GM18909 (cell line): ENCODE measurements around the gene INPP4B.
"Not testable (repeated sequence)": the region's sequence is repeated elsewhere in the genome, so short reads cannot be mapped to it uniquely, and the experiment has no call there.

Source experiments
- ATAC-seq: cut with Tn5 transposase; IDR thresholded peaks from one replicate; pipeline ENCODE4 v1.9.1; 2021; ENCODE audit warnings: mild to moderate bottlenecking; ENCODE audit not compliant: unreplicated experiment, poor library complexity

Gene INPP4B

DNA sequence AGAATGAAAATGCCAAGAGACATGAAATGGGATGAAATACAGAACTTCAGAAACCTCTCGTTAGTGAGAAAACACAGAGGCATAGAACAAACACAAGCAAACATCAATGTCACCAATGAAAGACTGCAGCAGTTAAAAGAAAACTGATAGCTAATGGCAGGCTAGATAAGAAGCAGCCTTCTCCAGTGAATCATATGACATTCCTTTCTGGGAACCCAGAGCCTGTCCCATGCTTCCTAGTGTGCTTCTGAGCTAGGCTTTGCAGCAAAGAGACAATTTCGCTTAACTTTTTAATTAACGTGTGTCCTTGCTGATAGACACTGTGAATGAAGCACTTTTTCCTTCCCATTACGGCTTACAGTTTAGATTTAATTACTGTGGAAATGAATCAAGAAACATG, 765.1 kb downstream of the INPP4B start:
- no peak for ATAC-seq

GRCh38 chr4:142079959-142080358, 766.1 kb downstream of the INPP4B start:
- no peak for ATAC-seq

DNA sequence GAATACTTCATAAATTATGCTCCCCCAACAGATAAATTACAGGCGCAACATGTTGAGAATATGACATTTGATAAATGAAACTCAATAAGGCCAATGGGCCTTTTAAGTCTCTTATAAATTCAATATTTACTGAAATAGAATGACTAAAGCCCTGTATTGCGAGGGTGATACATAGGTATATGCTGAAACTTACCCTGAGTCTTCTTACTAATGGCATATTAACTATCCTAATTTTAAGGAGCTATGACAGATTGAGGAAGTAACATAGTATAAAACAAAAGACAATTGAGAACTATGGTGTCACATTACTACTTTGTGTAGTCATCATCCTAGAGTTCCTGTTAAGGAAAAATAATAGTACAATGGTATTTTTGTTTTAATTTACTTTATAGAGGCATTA, 769.1 kb downstream of the INPP4B start:
- ATAC-seq, result no peak

DNA sequence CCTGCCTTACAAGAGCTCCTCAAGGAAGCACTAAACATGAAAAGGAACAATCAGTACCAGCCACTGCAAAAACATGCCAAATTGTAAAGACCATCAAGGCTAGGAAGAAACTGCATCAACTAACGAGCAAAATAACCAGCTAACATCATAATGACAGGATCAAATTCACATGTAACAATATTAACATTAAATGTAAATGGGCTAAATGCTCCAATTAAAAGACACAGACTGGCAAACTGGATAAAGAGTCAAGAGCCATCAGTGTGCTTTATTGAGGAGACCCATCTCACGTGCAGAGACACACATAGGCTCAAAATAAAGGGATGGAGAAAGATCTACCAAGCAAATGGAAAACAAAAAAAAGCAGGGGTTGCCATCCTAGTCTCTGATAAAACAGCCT, 777.8 kb downstream of the INPP4B start:
- ATAC-seq, result not testable (repeated sequence)

DNA sequence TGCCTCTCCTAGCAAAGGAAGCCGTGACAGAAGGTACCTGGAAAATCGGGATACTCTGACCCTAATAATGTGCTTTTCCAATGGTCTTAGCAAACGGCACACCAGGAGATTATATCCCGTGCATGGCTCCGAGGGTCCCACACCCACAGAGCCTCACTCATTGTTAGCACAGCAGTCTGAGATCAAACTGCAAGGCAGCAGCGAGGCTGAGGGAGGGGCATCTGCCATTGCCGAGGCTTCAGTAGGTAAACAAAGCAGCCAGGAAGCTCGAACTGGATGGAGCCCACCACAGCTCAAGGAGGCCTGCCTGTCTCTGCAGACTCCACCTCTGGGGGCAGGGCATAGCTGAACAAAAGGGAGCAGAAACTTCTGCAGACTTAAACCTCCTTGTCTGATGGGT, 779.5 kb downstream of the INPP4B start:
- ATAC-seq, result not testable (repeated sequence)

DNA sequence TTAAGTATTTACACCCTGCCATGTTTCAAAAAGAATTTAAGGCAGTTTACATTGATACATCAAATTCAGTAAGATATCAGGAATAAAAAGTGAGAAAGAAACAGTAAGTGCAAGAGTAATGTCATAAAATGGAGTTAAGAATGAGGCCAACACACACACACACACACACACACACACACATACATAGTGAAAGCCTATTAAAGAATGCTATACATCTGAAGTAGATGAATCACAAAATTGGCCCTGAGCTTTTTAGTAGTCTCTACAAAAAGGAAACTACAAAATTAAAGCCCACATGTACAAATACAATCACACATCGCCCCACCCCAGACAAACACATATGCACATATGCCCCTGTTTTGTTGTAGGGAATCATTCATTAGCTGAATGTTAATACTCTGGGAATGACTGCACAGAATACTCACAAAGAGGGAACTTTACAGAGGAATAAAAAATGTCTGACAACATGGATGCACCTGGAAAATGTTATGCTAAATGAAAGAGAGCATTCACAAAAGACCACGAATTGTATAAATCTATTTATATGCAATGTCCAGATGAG, 780.9 kb downstream of the INPP4B start:
- no peak for ATAC-seq

DNA sequence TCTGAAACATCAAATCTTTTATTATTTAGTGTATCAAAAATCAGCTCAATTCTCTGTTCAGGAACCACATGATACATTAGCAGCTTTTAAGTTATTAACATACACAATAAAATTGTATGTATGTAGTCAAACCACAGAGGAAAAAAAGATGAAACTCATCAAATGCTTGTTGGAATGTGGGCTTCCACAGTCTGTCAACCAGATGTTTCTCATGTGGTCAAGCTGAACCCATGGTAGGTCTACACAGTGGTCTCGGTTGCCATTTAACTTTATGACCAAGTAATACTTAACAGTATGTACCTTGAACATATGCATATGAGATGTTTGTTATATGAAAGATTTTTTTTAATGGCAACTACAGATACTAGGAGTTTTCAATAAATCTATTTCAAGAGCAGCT, 781.9 kb downstream of the INPP4B start:
- no peak for ATAC-seq

- ATAC-seq, result no peak
Observed at GRCh38 chr4:142045996-142046395, 800.1 kb downstream of the INPP4B start.

DNA sequence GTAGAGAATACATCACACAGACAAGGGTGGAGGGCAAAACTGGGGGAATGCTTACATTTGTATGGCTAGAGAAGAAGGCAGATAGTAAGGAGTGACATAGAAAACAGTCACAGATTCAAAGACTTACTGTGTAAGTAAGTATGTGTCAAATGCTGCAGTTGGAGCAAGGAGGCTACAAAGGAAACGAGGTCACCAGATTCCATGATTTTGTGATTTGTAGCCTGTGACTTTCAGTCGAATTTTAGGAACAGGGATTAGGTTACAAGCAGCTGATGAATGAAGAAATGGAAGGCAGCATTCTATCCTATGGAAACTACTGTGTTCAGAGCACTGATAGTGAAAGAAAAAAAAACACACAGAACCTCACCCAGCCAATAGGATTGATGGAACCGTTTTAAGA, 801.8 kb downstream of the INPP4B start:
- no peak for ATAC-seq

DNA sequence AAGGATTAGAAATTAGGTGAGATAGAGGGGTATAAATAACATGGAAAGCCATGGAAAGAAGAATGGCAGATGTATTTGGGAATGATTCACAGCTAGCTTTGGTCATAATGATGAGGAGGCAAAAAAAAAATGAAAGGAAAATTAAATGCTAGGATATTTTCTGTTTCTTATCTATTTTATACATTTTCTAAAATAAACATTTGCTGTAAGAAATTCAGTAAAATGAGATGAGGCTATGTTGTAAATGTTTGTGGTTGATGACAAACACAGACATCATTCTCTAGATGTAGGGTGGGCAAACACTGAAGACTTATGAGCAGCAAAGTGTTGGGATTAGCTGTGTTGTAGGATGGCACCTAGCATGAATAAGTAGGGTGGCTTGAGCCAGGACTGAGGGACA, 802.6 kb downstream of the INPP4B start:
- no peak for ATAC-seq

- no peak for ATAC-seq
Observed at GRCh38 chr4:142041788-142042187, 804.3 kb downstream of the INPP4B start.

GRCh38 chr4:142040043-142040442, 806.1 kb downstream of the INPP4B start:
- ATAC-seq, result no peak

DNA sequence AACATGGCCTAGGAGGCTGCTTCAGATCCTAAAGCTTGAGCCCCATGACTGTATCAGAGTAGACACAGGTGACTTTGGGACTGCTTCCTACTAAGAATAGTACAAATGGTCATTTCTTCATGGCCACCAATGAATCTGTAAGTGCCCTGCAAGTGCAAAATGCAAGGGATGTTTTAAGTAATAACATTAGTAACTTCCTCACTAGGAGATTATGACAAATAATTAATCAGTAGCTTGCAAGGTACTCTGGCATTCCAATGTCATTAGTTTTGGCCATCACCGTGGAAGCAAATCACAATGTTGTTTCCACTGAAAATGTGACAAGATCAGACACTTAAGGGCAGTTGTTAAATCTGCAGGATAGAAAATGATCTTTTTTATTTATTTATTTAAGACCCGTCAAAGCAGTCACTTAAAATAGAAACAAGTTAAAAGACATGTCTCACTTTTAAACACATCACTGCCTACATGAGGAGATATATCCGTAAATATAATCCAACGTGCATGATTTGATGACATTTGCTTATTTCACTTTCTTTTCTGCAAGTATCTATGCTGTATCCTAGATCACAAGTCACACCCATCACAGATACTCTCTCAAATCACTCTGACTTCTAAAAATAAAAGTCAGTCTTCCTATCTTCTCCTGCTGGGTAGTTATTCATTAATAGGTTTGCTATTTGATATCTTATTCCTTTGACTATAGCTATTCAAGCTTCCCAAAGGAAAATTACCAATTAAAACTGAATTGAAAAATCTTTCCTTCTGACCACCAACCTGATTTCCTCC, 809.1 kb downstream of the INPP4B start:
- ATAC-seq, result no peak

- no peak for ATAC-seq
Observed at GRCh38 chr4:142035566-142035965, 810.5 kb downstream of the INPP4B start.

DNA sequence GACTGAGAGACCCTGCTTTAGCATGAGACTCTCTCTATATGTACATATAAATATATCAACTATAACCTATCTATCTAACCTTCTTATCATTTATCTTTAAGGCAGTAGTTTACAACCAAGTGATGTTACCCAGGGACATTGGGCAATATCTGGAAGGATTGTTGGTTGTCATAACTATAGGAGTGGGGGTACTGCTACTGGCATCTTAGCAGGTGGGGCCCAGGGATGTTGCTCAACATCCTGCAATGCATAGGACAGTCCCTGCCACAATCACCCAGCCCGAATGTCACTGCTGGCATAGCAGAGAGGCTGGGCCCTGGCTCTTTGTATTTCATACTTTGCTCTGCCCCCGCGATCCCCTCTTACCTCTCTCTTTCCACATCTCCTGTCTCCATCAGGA, 812.0 kb downstream of the INPP4B start:
- no peak for ATAC-seq

DNA sequence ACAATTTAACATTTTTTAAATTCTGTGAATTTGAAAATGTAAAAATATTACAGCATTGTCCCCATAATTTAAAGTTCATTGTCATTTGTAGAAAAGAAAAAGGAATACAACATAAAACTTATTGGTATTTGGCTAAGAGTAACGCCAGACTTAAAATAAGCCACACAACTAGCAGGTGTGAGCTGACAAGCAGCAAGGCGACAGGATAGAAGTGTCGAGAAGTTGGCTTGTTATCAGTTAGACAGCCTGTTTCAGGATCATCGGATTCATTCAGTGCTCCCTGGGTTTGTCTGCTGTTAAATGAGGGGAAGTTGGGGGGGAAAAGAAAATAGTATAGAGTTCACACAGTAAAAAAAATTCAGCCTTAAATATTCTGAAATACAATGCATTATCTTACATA, 816.1 kb downstream of the INPP4B start:
- ATAC-seq, result no peak

DNA sequence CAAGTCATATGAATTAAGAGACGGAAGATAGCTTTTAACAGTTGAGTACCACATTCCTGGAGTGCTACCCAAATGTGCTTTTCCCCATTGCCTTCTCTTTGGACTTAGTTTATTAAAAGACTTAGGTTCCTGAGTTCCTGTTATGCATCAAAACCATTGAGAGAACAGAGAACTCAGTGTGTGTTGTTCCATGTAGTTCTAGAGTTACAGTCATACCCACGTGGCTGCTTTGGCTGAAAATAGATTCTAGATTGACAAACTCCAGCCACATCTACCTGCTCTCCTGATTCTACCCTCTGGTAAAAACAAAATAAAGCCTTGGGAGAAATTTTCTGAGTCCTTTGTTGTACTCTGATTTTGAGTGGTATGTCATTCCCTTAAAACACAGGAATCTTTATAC, 824.3 kb downstream of the INPP4B start:
- ATAC-seq, result no peak

GRCh38 chr4:142021181-142021580, 824.9 kb downstream of the INPP4B start:
- ATAC-seq, result no peak

DNA sequence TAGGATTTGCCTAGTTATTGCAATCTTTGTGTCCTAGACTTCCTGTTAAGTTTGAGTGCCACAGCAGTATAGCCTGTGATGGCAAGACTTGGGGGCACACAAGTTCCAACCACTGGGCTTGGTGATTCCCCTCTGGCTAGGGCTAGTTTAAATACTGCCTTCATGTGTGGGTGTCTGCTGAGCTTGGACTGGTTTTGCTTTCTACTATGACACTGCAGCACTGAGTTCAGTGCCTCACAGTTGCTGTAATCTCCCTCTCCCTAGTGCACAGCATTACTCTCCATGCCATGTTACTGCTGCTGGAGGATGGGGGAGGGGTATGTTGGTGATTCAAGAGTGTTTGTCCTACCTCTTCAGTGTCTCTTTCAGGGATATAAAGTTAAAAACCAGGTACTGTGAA, 830.1 kb downstream of the INPP4B start:
- no peak for ATAC-seq

DNA sequence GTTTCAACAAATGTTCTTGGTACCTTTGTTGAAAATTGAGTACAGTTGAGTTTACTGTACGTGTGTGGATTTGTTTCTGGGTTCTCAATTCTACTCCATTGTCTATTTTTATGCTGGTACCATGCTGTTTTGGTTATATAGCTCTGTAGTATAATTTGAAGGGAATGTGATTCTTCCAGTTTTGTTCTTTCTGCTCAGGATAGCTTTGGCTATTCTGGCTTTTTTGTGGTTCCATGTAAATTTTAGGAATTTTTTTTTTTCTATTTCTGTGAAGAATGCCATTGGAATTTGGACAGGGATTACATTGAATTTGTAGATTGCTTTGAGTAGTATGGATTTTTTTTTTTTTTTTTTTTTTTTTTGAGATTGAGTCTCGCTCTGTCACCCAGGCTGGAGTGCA, 836.4 kb downstream of the INPP4B start:
- ATAC-seq, result no peak

- ATAC-seq, result no peak
Observed at GRCh38 chr4:142005519-142005918, 840.6 kb downstream of the INPP4B start.

GRCh38 chr4:141999446-142000143, 846.5 kb downstream of the INPP4B start:
- ATAC-seq, result no peak
